Spleen (tissue), 11 donors: ENCODE data around the gene CHCHD6. TPM values are rescaled to one million over a fixed set of nuclear protein-coding genes. Genes with fewer than 3 reads are reported as not detected.

Source experiments
- DNase-seq: peaks from one replicate; pipeline ENCODE4 v3.0.0-alpha.2; 2020
- H3K27ac ChIP-seq, 8 donors: fragments of 200-600 bp; sonication (generic) in 7 of 8; 1 replicate in 4 of 8; 2 replicates in 4 of 8; pipeline versions ENCODE4 v1.5.0 to v1.8.0; 2016 to 2021; ENCODE audit warnings: inconsistent platforms in 4 of 8, mild to moderate bottlenecking in 4 of 8, moderate library complexity in 1 of 8
- H3K27me3 ChIP-seq, 7 donors: fragments of 200-600 bp; sonication (generic) in 6 of 7; replicated peaks in 1 of 7; 1 replicate in 4 of 7; 2 replicates in 3 of 7; pipeline versions ENCODE4 v1.5.0 to v1.8.0; 2016 to 2021; ENCODE audit warnings: inconsistent platforms in 3 of 7, mild to moderate bottlenecking in 1 of 7
- H3K36me3 ChIP-seq, 6 donors: fragments of 200-600 bp; sonication (generic) in 5 of 6; 1 replicate in 4 of 6; 2 replicates in 2 of 6; pipeline versions ENCODE4 v1.5.0 to v1.8.0; 2016 to 2021; ENCODE audit warnings: inconsistent platforms in 2 of 6
- H3K4me1 ChIP-seq, 6 donors: fragments of 200-600 bp; sonication (generic) in 5 of 6; 1 replicate in 3 of 6; 2 replicates in 3 of 6; pipeline versions ENCODE4 v1.5.0 to v1.8.0; 2016 to 2021; ENCODE audit warnings: inconsistent platforms in 3 of 6
- H3K4me3 ChIP-seq, 8 donors: fragments of 200-600 bp; sonication (generic) in 7 of 8; 1 replicate in 4 of 8; 2 replicates in 4 of 8; pipeline versions ENCODE4 v1.5.0 to v1.8.0; 2016 to 2021; ENCODE audit warnings: inconsistent platforms in 4 of 8, mild to moderate bottlenecking in 4 of 8, moderate library complexity in 2 of 8
- H3K9me3 ChIP-seq, 8 donors: fragments of 200-600 bp; sonication (generic) in 7 of 8; 1 replicate in 4 of 8; 2 replicates in 4 of 8; pipeline versions ENCODE4 v1.5.0 to v1.8.0; 2016 to 2021; ENCODE audit warnings: inconsistent platforms in 4 of 8
- POLR2A ChIP-seq, 3 donors: fragments of 450-650 bp; IDR thresholded peaks; one replicate each; pipeline ENCODE4 v1.5.1; 2017; ENCODE audit warnings: antibody characterized with exemption in 3 of 3, mild to moderate bottlenecking in 1 of 3
- POLR2AphosphoS5 ChIP-seq, 3 donors: sonication (generic); formaldehyde crosslinking; IDR thresholded peaks; one replicate each; pipeline ENCODE4 v1.5.1; 2017; ENCODE audit warnings: antibody characterized with exemption in 3 of 3
- WGBS, 5 donors: extraction: QIAGEN DNeasy Blood & Tissue Kit in 3 of 5; methylation state at CpG; one replicate each; pipeline versions ENCODE4 v1.1.5 to v1.1.7; 2013 to 2018; 5-methylcytosine and 5-hydroxymethylcytosine counted together
- intact Hi-C: fragments of 100-400 bp; cut with DNase I; formaldehyde crosslinking; loops from one replicate; pipeline ENCODE4 v1.15.0; 2023; ENCODE audit warnings: low total_unique reads
- polyA plus RNA-seq, 3 donors: library from polyadenylated mRNA; stranded (reverse); fragments of 200-250 nt; gene quantifications; one replicate each; pipeline ENCODE4 v1.2.1, GENCODE V29; 2013
- total RNA-seq, 7 donors: library from RNA; depleted of rRNA in 3 of 7; stranded (reverse); fragments of >200 nt in 3 of 7; fragmentation: NEBNext Ultra II Directional in 4 of 7; extraction: Animal tissue kit (Norgen Biotek cat#: 25700) in 4 of 7; gene quantifications; one replicate each; pipeline versions ENCODE4 v1.1.0 to v1.2.1, GENCODE V29; 2016 to 2021
- TF ChIP-seq, protein P1 (sequence below), 11 experiments: fragments of 200-600 bp in 7 of 11; fragments of 450-650 bp in 4 of 11; sonication (generic) in 4 of 11; IDR thresholded peaks in 8 of 11; conservative IDR thresholded peaks in 3 of 11; 1 replicate in 7 of 11; 2 replicates in 4 of 11; pipeline versions ENCODE4 v1.4.0 to v1.8.0; 2016 to 2021; ENCODE audit warnings: antibody characterized with exemption in 11 of 11, inconsistent platforms in 4 of 11, mild to moderate bottlenecking in 1 of 11
- donor health status: healthy with polysubstance abuse.
- donor health status: DM: no; HTN: no; CAD: no; lungs with moderate emphysema.
- donor health status: DM: no; HTN: no; CAD: no.
- donor health status: Bipolar disorder and iron deficiency.
- donor health status: healthy.
- donor health status: DM: no; HTN: no; CAD: no.
- donor health status: DM: yes; HTN: yes; CAD: no.

Gene CHCHD6
- total and polyA plus RNA-seq, 10 donors, result 6.3 to 39.1 (median 11.8) TPM

DNA sequence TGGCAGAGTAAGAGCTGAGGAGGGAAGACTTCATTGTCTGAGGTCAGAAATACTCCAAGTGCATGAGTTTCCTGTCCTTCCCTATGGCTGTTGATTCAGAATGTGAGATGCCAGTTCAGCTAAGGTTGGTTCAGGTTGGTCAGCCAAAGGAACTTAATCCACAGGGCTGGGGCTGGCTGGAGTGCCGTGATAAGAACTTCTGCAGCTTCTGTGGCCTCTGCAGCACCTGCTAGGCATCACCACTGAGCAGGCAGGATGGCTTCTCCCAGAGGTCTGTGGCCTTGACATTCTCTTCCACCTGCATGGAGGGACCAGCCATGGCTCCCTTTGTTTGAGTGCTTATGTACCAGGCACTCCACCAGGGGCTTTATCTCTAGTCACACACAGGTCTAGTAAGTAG, 169.4 kb downstream of the CHCHD6 start:
- H3K27ac ChIP-seq, result no peak overlapping the region
- H3K27me3 ChIP-seq, result no peaks in the 10 kb centered on the region
- no peaks in the 10 kb centered on the region for H3K9me3 ChIP-seq
- 80 to 100% (median 87%) methylated on average over 1 of the region's 1 CpG for WGBS, 5 donors
- intact Hi-C loops, result no loop called here
- no peak for DNase-seq
- H3K36me3 ChIP-seq, result peaks cover 0 to 12% (median 0%) of the 10 kb centered on the region in 6 donors
- peaks cover 0 to 6% (median 0%) of the 10 kb centered on the region in 6 donors for H3K4me1 ChIP-seq
- H3K4me3 ChIP-seq, result no peak overlapping the region
- TF ChIP-seq, protein P1, sequence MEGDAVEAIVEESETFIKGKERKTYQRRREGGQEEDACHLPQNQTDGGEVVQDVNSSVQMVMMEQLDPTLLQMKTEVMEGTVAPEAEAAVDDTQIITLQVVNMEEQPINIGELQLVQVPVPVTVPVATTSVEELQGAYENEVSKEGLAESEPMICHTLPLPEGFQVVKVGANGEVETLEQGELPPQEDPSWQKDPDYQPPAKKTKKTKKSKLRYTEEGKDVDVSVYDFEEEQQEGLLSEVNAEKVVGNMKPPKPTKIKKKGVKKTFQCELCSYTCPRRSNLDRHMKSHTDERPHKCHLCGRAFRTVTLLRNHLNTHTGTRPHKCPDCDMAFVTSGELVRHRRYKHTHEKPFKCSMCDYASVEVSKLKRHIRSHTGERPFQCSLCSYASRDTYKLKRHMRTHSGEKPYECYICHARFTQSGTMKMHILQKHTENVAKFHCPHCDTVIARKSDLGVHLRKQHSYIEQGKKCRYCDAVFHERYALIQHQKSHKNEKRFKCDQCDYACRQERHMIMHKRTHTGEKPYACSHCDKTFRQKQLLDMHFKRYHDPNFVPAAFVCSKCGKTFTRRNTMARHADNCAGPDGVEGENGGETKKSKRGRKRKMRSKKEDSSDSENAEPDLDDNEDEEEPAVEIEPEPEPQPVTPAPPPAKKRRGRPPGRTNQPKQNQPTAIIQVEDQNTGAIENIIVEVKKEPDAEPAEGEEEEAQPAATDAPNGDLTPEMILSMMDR (IDR thresholded peaks at IDR 0.05 in 8 of 11, conservative IDR thresholded peaks at IDR 0.05 in 3 of 11), result no peak
- no peak for TF ChIP-seq POLR2AphosphoS5 (IDR thresholded peaks at IDR 0.05)
- no peak for TF ChIP-seq POLR2A (IDR thresholded peaks at IDR 0.05)

- Histone ChIP-seq H3K36me3 (no peaks in the 10 kb centered on the region), H3K4me3 (no peak overlapping the region), H3K27me3 (no peaks in the 10 kb centered on the region), H3K4me1 (peaks cover 0 to 7% (median under 1%) of the 10 kb centered on the region in 6 donors), H3K9me3 (no peaks in the 10 kb centered on the region), H3K27ac (no peak overlapping the region)
- no peak for DNase-seq
- TF ChIP-seq POLR2AphosphoS5 (IDR thresholded peaks at IDR 0.05) (no peak), POLR2A (IDR thresholded peaks at IDR 0.05) (no peak)
- TF ChIP-seq, protein P1 (IDR thresholded peaks at IDR 0.05 in 8 of 11, conservative IDR thresholded peaks at IDR 0.05 in 3 of 11), result no peak
- WGBS, 5 donors, result 92 to 99% (median 95%) methylated on average over 3 of the region's 3 CpGs
- intact Hi-C loops, result no loop called here
These were observed 174.6 kb downstream of the CHCHD6 start for GRCh38 chr3:126878664-126879063.

DNA sequence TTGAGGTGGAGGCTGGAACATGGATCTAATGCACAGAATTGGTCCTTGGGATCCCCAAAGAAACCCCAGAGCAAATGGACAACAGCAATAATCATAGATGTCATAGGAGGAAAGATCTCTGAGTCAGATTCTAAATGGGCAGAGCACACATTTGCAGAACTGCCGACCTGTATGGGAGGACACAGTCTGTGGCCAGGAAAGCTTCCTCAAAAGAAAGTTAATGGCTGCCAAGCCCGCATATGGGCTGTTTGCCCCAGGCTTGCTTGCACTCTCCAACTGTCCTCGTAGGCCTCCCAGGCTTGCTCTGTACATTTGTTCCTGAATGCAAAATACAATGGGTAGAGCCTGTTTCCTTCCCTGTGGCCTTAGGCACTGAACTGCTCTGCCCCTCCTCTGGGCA, 176.9 kb downstream of the CHCHD6 start:
- TF ChIP-seq, protein P1 (IDR thresholded peaks at IDR 0.05 in 8 of 11, conservative IDR thresholded peaks at IDR 0.05 in 3 of 11), result no peak
- TF ChIP-seq POLR2A (IDR thresholded peaks at IDR 0.05) (no peak), POLR2AphosphoS5 (IDR thresholded peaks at IDR 0.05) (no peak)
- intact Hi-C loops, result no loop called here
- no peak for DNase-seq
- H3K27ac ChIP-seq, result no peak overlapping the region
- 72 to 95% (median 78%) methylated on average over 3 of the region's 3 CpGs for WGBS, 5 donors
- H3K4me3 ChIP-seq, result no peak overlapping the region
- H3K27me3 ChIP-seq, result no peaks in the 10 kb centered on the region
- no peaks in the 10 kb centered on the region for H3K9me3 ChIP-seq
- no peaks in the 10 kb centered on the region for H3K36me3 ChIP-seq
- H3K4me1 ChIP-seq, result peaks cover 0 to 9% (median 1%) of the 10 kb centered on the region in 6 donors

DNA sequence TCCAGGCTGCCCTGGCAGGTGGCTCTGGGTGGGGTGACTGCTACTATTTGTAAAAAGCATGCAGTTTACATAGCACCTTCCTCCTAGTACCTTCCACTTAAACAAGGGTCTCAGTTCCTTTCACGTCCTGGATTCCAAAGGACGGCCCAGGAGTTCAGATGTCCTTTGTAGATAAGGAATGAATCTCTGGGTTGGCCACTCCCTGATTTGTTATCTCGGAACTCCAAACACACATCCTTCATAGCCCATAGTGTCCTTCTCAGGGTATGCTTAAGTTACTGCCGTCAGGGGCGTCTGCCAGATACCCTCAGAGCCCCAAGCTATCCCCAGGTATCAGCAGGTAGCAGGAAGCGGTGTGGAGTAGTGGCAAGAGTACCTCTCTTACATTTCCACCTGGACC, 177.8 kb downstream of the CHCHD6 start:
- intact Hi-C loops, result no loop called here
- H3K27me3 ChIP-seq, result no peaks in the 10 kb centered on the region
- H3K27ac ChIP-seq, result no peak overlapping the region
- H3K9me3 ChIP-seq, result no peaks in the 10 kb centered on the region
- no peak for DNase-seq
- H3K4me1 ChIP-seq, result peaks cover 0 to 9% (median 1%) of the 10 kb centered on the region in 6 donors
- H3K4me3 ChIP-seq, result no peak overlapping the region
- 76 to 85% (median 82%) methylated on average over 6 of the region's 6 CpGs for WGBS, 5 donors
- H3K36me3 ChIP-seq, result no peaks in the 10 kb centered on the region
- TF ChIP-seq POLR2AphosphoS5 (IDR thresholded peaks at IDR 0.05) (no peak), POLR2A (IDR thresholded peaks at IDR 0.05) (no peak)
- TF ChIP-seq, protein P1 (IDR thresholded peaks at IDR 0.05 in 8 of 11, conservative IDR thresholded peaks at IDR 0.05 in 3 of 11), result no peak
